HG02943 (cell line): ENCODE measurements around the gene PDZK1IP1.
"Not testable (repeated sequence)": the region's sequence is repeated elsewhere in the genome, so short reads cannot be mapped to it uniquely, and the experiment has no call there.

Experiments used
- ATAC-seq: cut with Tn5 transposase; IDR thresholded peaks from one replicate; pipeline ENCODE4 v1.9.1; 2021; ENCODE audit warnings: mild to moderate bottlenecking, low read depth, moderate library complexity; ENCODE audit not compliant: unreplicated experiment

The PDZK1IP1 gene

GRCh38 chr1:47143654-47144053 is 46.2 kb downstream of the PDZK1IP1 start:
- ATAC-seq = not testable (repeated sequence)

DNA sequence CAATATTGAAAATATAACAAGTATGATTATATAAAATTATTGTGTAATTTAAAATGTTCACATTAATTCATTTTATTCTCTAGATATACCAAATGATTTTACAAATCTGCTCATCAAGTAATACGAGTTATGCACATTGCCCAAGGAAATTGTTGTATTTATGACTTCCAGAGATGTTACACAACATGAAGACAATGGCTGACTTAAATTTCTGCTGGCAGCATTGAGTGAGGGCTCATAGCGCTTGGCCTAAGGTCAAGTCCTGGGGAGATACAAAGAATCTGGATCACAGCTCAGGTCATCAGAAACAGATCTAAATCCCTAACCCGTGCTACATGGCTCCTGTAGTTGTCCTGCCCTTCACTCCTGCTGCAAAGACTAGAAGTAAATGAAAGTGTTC is 49.5 kb downstream of the PDZK1IP1 start:
- not testable (repeated sequence) for ATAC-seq

- no peak for ATAC-seq
These were observed 51.8 kb downstream of the PDZK1IP1 start for GRCh38 chr1:47137925-47138615.

GRCh38 chr1:47137198-47137597 is 52.6 kb downstream of the PDZK1IP1 start, which contains the start of gene CYP4A22:
Gene CYP4A22, plus strand, starts transcription at chr1:47137441. Its CDS starts 45 bp downstream, at chr1:47137486.
- no peak for ATAC-seq
